ENCODE data around the gene NTN1.

The NTN1 gene

DNA sequence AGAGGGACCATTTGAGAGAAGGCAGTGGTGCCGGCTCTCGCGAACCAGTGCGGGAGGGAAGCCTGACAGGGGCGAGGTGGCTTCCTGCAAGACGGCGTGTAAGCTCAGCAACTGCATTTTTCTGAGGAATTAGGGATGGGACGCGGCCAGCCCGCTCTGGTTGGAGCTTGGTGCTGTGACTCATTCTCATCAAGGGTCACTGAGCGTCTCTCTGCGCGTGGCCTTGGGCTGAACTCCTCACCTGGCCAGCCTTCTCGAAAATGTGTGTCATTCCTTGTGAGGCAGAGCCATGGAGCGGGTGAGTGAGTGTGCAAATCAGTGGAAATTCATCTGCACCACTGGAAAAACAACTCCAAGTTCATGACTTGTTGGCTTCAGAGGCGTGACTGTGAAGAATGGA, 52.8 kb downstream of the NTN1 start:
- Histone ChIP-seq H3K4me1 (ENCODE audit: control insufficient read depth in 5 of 5, insufficient read depth in 5 of 5, low read length in 5 of 5) (peaks cover 6 to 19% (median 15%) of the 10 kb centered on the region in 5 donors), H3K4me3 (ENCODE audit: low read depth in 1 of 5, low read length in 5 of 5) (no peak overlapping the region), H3K9me3 (ENCODE audit: control insufficient read depth in 5 of 5, low read length in 5 of 5) (no peaks in the 10 kb centered on the region), H3K27ac (ENCODE audit: low read depth, low read length) (no peak overlapping the region), H3K36me3 (ENCODE audit: control insufficient read depth in 5 of 5, insufficient read depth in 5 of 5, low read length in 5 of 5) (no peaks in the 10 kb centered on the region), H3K27me3 (ENCODE audit: control insufficient read depth in 5 of 5, insufficient read depth in 4 of 5, low read length in 5 of 5) (peaks cover 0 to 4% (median 0%) of the 10 kb centered on the region in 5 donors), H3K9ac (ENCODE audit: low read length in 5 of 5) (no peak overlapping the region)

GRCh38 chr17:9079461-9080103, 58.3 kb downstream of the NTN1 start:
- H3K9me3 ChIP-seq (ENCODE audit: control insufficient read depth in 5 of 5, low read length in 5 of 5), result no peaks in the 10 kb centered on the region
- H3K36me3 ChIP-seq (ENCODE audit: control insufficient read depth in 5 of 5, insufficient read depth in 5 of 5, low read length in 5 of 5), result no peaks in the 10 kb centered on the region
- H3K4me1 ChIP-seq (ENCODE audit: control insufficient read depth in 5 of 5, insufficient read depth in 5 of 5, low read length in 5 of 5), result no peaks in the 10 kb centered on the region
- H3K27ac ChIP-seq (ENCODE audit: low read depth, low read length), result no peak overlapping the region
- H3K9ac ChIP-seq (ENCODE audit: low read length in 5 of 5), result no peak overlapping the region
- peaks cover 0 to 3% (median 0%) of the 10 kb centered on the region in 5 donors for H3K27me3 ChIP-seq (ENCODE audit: control insufficient read depth in 5 of 5, insufficient read depth in 4 of 5, low read length in 5 of 5)
- no peak overlapping the region for H3K4me3 ChIP-seq (ENCODE audit: low read depth in 1 of 5, low read length in 5 of 5)

DNA sequence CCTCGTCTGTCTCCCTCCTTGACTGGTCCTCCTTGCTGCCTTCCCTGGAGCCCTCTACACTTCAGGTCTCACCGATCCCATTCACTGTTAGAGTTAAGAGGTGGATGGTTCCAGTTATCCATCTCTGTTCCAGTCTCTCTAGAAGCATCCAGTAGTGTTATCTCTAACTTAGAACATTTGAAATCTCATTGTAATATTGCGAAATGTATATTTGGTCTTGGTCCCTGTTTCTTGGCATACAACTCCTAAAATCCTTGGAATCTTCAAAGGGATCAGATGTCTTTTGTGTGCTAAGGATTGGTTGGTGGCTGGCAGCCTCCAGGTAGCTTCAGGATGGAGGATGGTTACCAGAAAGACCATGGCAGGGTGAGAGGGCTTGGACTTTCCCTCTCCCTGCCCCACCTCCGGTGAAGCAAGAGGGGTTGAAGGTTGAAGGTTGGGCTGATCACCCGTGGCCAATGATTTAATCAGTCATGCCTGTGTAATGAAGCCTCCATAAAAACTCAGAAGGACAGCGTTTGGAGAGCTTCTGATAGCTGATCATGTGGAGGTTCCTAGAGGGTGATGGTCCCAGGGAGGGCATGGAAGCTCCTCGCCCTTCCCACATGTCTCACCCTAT, 59.1 kb downstream of the NTN1 start:
- no peaks in the 10 kb centered on the region for H3K36me3 ChIP-seq (ENCODE audit: control insufficient read depth in 5 of 5, insufficient read depth in 5 of 5, low read length in 5 of 5)
- no peak overlapping the region for H3K9ac ChIP-seq (ENCODE audit: low read length in 5 of 5)
- H3K27ac ChIP-seq (ENCODE audit: low read depth, low read length), result no peak overlapping the region
- H3K4me1 ChIP-seq (ENCODE audit: control insufficient read depth in 5 of 5, insufficient read depth in 5 of 5, low read length in 5 of 5), result no peaks in the 10 kb centered on the region
- no peak overlapping the region for H3K4me3 ChIP-seq (ENCODE audit: low read depth in 1 of 5, low read length in 5 of 5)
- peaks cover 0 to 8% (median 0%) of the 10 kb centered on the region in 5 donors for H3K27me3 ChIP-seq (ENCODE audit: control insufficient read depth in 5 of 5, insufficient read depth in 4 of 5, low read length in 5 of 5)
- H3K9me3 ChIP-seq (ENCODE audit: control insufficient read depth in 5 of 5, low read length in 5 of 5), result no peaks in the 10 kb centered on the region

DNA sequence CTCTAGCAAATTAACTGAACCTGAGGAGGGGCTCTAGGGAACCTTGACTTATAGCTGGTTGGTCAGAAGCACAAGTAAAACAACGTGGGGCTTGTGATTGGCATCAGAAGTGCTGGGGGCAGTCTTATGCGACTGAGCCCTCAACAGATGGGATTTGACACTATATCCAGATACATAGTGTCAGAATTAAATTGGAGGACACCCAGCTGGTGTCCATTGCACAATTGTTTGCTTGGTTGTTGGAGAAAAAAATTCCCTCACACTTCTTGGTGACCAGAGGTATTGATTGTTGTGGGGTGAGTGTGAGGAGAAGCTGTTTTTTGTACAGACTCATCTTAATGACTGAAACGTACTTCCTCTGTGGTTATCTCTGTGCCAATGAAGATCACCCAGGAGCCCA, 59.7 kb downstream of the NTN1 start:
- H3K27ac ChIP-seq (ENCODE audit: low read depth, low read length), result no peak overlapping the region
- no peaks in the 10 kb centered on the region for H3K9me3 ChIP-seq (ENCODE audit: control insufficient read depth in 5 of 5, low read length in 5 of 5)
- H3K4me3 ChIP-seq (ENCODE audit: low read depth in 1 of 5, low read length in 5 of 5), result no peak overlapping the region
- peaks cover 0 to 8% (median 2%) of the 10 kb centered on the region in 5 donors for H3K27me3 ChIP-seq (ENCODE audit: control insufficient read depth in 5 of 5, insufficient read depth in 4 of 5, low read length in 5 of 5)
- no peak overlapping the region for H3K9ac ChIP-seq (ENCODE audit: low read length in 5 of 5)
- H3K36me3 ChIP-seq (ENCODE audit: control insufficient read depth in 5 of 5, insufficient read depth in 5 of 5, low read length in 5 of 5), result no peaks in the 10 kb centered on the region
- no peaks in the 10 kb centered on the region for H3K4me1 ChIP-seq (ENCODE audit: control insufficient read depth in 5 of 5, insufficient read depth in 5 of 5, low read length in 5 of 5)

GRCh38 chr17:9086577-9086976, 65.3 kb downstream of the NTN1 start:
- Histone ChIP-seq H3K36me3 (ENCODE audit: control insufficient read depth in 5 of 5, insufficient read depth in 5 of 5, low read length in 5 of 5) (no peaks in the 10 kb centered on the region), H3K9ac (ENCODE audit: low read length in 5 of 5) (no peak overlapping the region), H3K27ac (ENCODE audit: low read depth, low read length) (no peak overlapping the region), H3K4me3 (ENCODE audit: low read depth in 1 of 5, low read length in 5 of 5) (no peak overlapping the region), H3K9me3 (ENCODE audit: control insufficient read depth in 5 of 5, low read length in 5 of 5) (no peaks in the 10 kb centered on the region), H3K27me3 (ENCODE audit: control insufficient read depth in 5 of 5, insufficient read depth in 4 of 5, low read length in 5 of 5) (peaks cover 0 to 15% (median 6%) of the 10 kb centered on the region in 5 donors), H3K4me1 (ENCODE audit: control insufficient read depth in 5 of 5, insufficient read depth in 5 of 5, low read length in 5 of 5) (peaks cover 0 to 12% (median 5%) of the 10 kb centered on the region in 5 donors)

GRCh38 chr17:9087921-9088320, 66.6 kb downstream of the NTN1 start:
- Histone ChIP-seq H3K4me3 (ENCODE audit: low read depth in 1 of 5, low read length in 5 of 5) (no peak overlapping the region), H3K27me3 (ENCODE audit: control insufficient read depth in 5 of 5, insufficient read depth in 4 of 5, low read length in 5 of 5) (peaks cover 0 to 15% (median 6%) of the 10 kb centered on the region in 5 donors), H3K9me3 (ENCODE audit: control insufficient read depth in 5 of 5, low read length in 5 of 5) (no peaks in the 10 kb centered on the region), H3K27ac (ENCODE audit: low read depth, low read length) (no peak overlapping the region), H3K4me1 (ENCODE audit: control insufficient read depth in 5 of 5, insufficient read depth in 5 of 5, low read length in 5 of 5) (peaks cover 0 to 12% (median 5%) of the 10 kb centered on the region in 5 donors), H3K9ac (ENCODE audit: low read length in 5 of 5) (no peak overlapping the region), H3K36me3 (ENCODE audit: control insufficient read depth in 5 of 5, insufficient read depth in 5 of 5, low read length in 5 of 5) (no peaks in the 10 kb centered on the region)

DNA sequence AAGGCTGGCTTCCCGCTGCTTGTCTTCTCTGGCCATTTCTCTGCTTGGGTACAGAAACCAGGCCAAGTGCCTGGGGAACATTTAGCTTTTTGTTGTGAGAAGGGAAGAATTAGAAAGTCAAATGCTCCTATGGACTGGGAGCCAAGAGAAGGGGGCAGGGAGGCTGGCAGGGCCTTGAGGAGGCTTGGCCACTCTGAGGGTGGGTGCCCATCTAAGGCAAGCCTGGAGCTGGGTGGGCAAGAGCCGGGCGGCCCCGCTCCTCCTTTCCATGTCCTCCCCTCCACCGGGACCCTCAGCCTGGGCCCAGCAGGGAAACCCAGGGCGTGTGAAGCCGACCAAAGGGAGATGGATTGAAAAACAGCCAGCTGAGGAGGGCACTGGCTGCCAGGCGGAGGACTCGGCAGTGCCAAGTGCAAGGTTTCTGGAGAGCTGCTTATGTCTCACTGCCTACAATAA, 69.4 kb downstream of the NTN1 start:
- Histone ChIP-seq H3K9me3 (ENCODE audit: control insufficient read depth in 5 of 5, low read length in 5 of 5) (no peaks in the 10 kb centered on the region), H3K27ac (ENCODE audit: low read depth, low read length) (no peak overlapping the region), H3K36me3 (ENCODE audit: control insufficient read depth in 5 of 5, insufficient read depth in 5 of 5, low read length in 5 of 5) (no peaks in the 10 kb centered on the region), H3K4me1 (ENCODE audit: control insufficient read depth in 5 of 5, insufficient read depth in 5 of 5, low read length in 5 of 5) (peaks cover 0 to 18% (median 12%) of the 10 kb centered on the region in 5 donors), H3K4me3 (ENCODE audit: low read depth in 1 of 5, low read length in 5 of 5) (no peak overlapping the region), H3K27me3 (ENCODE audit: control insufficient read depth in 5 of 5, insufficient read depth in 4 of 5, low read length in 5 of 5) (peaks cover 0 to 12% (median 5%) of the 10 kb centered on the region in 5 donors), H3K9ac (ENCODE audit: low read length in 5 of 5) (no peak overlapping the region)

GRCh38 chr17:9094193-9094592, 72.9 kb downstream of the NTN1 start:
- Histone ChIP-seq H3K27ac (ENCODE audit: low read depth, low read length) (no peak overlapping the region), H3K9ac (ENCODE audit: low read length in 5 of 5) (no peak overlapping the region), H3K4me3 (ENCODE audit: low read depth in 1 of 5, low read length in 5 of 5) (no peak overlapping the region), H3K4me1 (ENCODE audit: control insufficient read depth in 5 of 5, insufficient read depth in 5 of 5, low read length in 5 of 5) (peaks cover 0 to 23% (median 12%) of the 10 kb centered on the region in 5 donors), H3K9me3 (ENCODE audit: control insufficient read depth in 5 of 5, low read length in 5 of 5) (peaks cover 0 to 5% (median 0%) of the 10 kb centered on the region in 5 donors), H3K27me3 (ENCODE audit: control insufficient read depth in 5 of 5, insufficient read depth in 4 of 5, low read length in 5 of 5) (no peaks in the 10 kb centered on the region), H3K36me3 (ENCODE audit: control insufficient read depth in 5 of 5, insufficient read depth in 5 of 5, low read length in 5 of 5) (no peaks in the 10 kb centered on the region)

- H3K9me3 ChIP-seq (ENCODE audit: control insufficient read depth in 5 of 5, low read length in 5 of 5), result peaks cover 0 to 5% (median 0%) of the 10 kb centered on the region in 5 donors
- H3K36me3 ChIP-seq (ENCODE audit: control insufficient read depth in 5 of 5, insufficient read depth in 5 of 5, low read length in 5 of 5), result no peaks in the 10 kb centered on the region
- peak overlapping the region in 1 of 5 donors; percentile 28 for H3K9ac ChIP-seq (ENCODE audit: low read length in 5 of 5)
- H3K4me3 ChIP-seq (ENCODE audit: low read depth in 1 of 5, low read length in 5 of 5), result no peak overlapping the region
- H3K27ac ChIP-seq (ENCODE audit: low read depth, low read length), result no peak overlapping the region
- H3K4me1 ChIP-seq (ENCODE audit: control insufficient read depth in 5 of 5, insufficient read depth in 5 of 5, low read length in 5 of 5), result peaks cover 0 to 21% (median 11%) of the 10 kb centered on the region in 5 donors
- H3K27me3 ChIP-seq (ENCODE audit: control insufficient read depth in 5 of 5, insufficient read depth in 4 of 5, low read length in 5 of 5), result no peaks in the 10 kb centered on the region
Observed at GRCh38 chr17:9095390-9095789, 74.1 kb downstream of the NTN1 start.

DNA sequence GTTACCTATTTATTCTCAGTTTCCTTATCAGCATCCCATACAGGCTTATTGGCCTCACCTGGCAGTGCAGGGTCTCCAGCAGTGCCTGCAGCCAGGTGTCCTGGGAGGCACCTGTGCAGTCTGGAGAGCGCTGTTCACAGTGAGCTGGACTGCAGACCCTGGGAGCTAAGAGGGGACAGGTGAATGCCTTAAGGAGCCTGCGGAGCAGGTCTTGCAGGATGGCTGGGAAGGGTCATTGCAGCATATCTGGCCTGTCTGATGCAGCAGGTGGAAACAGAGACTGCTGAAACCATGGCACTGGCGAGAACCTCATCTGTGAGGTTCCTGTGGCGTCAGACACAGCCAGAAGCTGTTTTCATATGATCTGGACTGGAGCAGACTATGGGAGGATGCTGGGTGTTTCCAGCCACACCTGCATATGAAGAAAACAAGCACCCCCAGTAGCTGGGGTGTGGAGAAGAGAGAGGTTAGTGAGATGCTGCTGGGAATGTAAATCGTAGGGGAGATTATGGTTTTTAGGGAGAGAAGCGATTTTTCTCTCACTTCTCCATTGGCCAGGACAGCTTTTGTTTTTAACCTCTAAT, 77.0 kb downstream of the NTN1 start:
- peaks cover 0 to 12% (median 6%) of the 10 kb centered on the region in 5 donors for H3K4me1 ChIP-seq (ENCODE audit: control insufficient read depth in 5 of 5, insufficient read depth in 5 of 5, low read length in 5 of 5)

More for the DNA sequence above, 77.0 kb downstream of the NTN1 start:
- Histone ChIP-seq H3K27ac (ENCODE audit: low read depth, low read length) (no peak overlapping the region), H3K9ac (ENCODE audit: low read length in 5 of 5) (no peak overlapping the region), H3K4me3 (ENCODE audit: low read depth in 1 of 5, low read length in 5 of 5) (no peak overlapping the region), H3K9me3 (ENCODE audit: control insufficient read depth in 5 of 5, low read length in 5 of 5) (peaks cover 0 to 5% (median 0%) of the 10 kb centered on the region in 5 donors), H3K36me3 (ENCODE audit: control insufficient read depth in 5 of 5, insufficient read depth in 5 of 5, low read length in 5 of 5) (no peaks in the 10 kb centered on the region), H3K27me3 (ENCODE audit: control insufficient read depth in 5 of 5, insufficient read depth in 4 of 5, low read length in 5 of 5) (no peaks in the 10 kb centered on the region)

Data from subcutaneous abdominal adipose tissue (tissue), 5 donors.